OCI-LY1 (cell line): Measurements from ENCODE around the gene GOPC.

Source experiments
- EZH2 ChIP-seq: fragments of 200-600 bp; sonication (generic), shearing (Covaris generic); IDR thresholded peaks from 2 replicates; pipeline ENCODE4 v1.8.0; 2017; ENCODE audit warnings: borderline replicate concordance, mixed run types, mild to moderate bottlenecking, antibody characterized with exemption, low read length, moderate library complexity, mixed read lengths
- TF ChIP-seq, protein P1 (sequence below): fragments of 200-600 bp; sonication (generic), shearing (Covaris generic); IDR thresholded peaks from 2 replicates; pipeline ENCODE4 v1.5.1; 2017; ENCODE audit warnings: mild to moderate bottlenecking, antibody characterized with exemption, low read length, moderate library complexity, mixed read lengths

- TF ChIP-seq, protein P1, sequence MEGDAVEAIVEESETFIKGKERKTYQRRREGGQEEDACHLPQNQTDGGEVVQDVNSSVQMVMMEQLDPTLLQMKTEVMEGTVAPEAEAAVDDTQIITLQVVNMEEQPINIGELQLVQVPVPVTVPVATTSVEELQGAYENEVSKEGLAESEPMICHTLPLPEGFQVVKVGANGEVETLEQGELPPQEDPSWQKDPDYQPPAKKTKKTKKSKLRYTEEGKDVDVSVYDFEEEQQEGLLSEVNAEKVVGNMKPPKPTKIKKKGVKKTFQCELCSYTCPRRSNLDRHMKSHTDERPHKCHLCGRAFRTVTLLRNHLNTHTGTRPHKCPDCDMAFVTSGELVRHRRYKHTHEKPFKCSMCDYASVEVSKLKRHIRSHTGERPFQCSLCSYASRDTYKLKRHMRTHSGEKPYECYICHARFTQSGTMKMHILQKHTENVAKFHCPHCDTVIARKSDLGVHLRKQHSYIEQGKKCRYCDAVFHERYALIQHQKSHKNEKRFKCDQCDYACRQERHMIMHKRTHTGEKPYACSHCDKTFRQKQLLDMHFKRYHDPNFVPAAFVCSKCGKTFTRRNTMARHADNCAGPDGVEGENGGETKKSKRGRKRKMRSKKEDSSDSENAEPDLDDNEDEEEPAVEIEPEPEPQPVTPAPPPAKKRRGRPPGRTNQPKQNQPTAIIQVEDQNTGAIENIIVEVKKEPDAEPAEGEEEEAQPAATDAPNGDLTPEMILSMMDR = no peak
- no peak for TF ChIP-seq EZH2
Observed at GRCh38 chr6:117533775-117534174, 68.5 kb downstream of the GOPC start.
